ENCODE results near the gene FAM111A. TPM values are rescaled to one million over a fixed set of nuclear protein-coding genes. Genes with fewer than 3 reads are reported as not detected.
"Not testable (repeated sequence)": the region's sequence is repeated elsewhere in the genome, so short reads cannot be mapped to it uniquely, and the experiment has no call there.

Gene FAM111A
- total RNA-seq, 2 donors from 2014 or later = 11.4 to 34.2 TPM

DNA sequence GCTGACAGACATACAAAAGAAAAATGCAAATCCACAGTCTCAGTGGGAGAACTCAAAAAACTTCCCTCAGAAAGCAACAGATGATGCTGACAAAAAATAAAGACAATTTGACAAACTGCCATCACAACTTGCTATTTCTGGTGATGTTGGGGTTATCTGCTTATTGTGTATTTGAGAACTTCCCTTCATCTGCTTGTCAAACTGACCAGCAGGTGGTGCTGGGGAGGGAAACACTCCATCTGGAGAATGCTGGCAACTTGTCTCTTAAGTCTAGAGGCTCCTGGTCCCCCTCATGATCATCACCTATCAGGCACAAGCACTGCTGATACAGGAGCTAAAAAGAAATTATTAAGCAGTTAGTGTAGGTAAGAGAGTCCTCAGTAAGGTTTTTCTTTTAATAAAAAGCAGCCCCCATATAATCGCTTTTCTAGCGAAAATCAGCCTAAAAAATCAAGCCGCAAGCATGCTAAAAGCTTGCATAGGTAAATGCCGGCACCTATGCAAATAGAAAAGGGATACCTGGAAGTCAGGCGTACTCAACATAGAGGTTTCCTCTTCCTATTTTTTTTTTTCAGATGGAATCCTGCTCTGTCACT lies 45.4 kb upstream of the FAM111A start:
- no peak overlapping the region for H3K27ac Mint-ChIP-seq
- peaks cover 37% of the 10 kb centered on the region for H3K27me3 Mint-ChIP-seq (ENCODE audit: insufficient read depth)
- Histone ChIP-seq H3K9ac (ENCODE audit: extremely low read depth, low read length, poor library complexity, severe bottlenecking) (no peak overlapping the region), H3K27ac (ENCODE audit: low read depth, low read length) (no peak overlapping the region), H3K9me3 (ENCODE audit: control insufficient read depth, low read length) (no peaks in the 10 kb centered on the region), H3K27me3 (ENCODE audit: control insufficient read depth, insufficient read depth, low read length, poor library complexity, severe bottlenecking) (no peaks in the 10 kb centered on the region), H3K36me3 (ENCODE audit: control insufficient read depth, insufficient read depth, low read length) (no peaks in the 10 kb centered on the region), H3K4me3 (ENCODE audit: low read length) (no peak overlapping the region), H3K4me1 (ENCODE audit: control insufficient read depth, insufficient read depth, low read length) (no peaks in the 10 kb centered on the region)
- no peaks in the 10 kb centered on the region for H3K36me3 Mint-ChIP-seq (ENCODE audit: low read depth)
- no peak overlapping the region for H3K4me3 Mint-ChIP-seq
- H3K4me1 Mint-ChIP-seq = peaks cover 3% of the 10 kb centered on the region
- 92 to 100% methylated on average over 5 of the region's 5 CpGs for WGBS, 2 experiments (ENCODE audit: insufficient coverage in 1 of 2, insufficient read length in 1 of 2)
- TF ChIP-seq, protein P1, sequence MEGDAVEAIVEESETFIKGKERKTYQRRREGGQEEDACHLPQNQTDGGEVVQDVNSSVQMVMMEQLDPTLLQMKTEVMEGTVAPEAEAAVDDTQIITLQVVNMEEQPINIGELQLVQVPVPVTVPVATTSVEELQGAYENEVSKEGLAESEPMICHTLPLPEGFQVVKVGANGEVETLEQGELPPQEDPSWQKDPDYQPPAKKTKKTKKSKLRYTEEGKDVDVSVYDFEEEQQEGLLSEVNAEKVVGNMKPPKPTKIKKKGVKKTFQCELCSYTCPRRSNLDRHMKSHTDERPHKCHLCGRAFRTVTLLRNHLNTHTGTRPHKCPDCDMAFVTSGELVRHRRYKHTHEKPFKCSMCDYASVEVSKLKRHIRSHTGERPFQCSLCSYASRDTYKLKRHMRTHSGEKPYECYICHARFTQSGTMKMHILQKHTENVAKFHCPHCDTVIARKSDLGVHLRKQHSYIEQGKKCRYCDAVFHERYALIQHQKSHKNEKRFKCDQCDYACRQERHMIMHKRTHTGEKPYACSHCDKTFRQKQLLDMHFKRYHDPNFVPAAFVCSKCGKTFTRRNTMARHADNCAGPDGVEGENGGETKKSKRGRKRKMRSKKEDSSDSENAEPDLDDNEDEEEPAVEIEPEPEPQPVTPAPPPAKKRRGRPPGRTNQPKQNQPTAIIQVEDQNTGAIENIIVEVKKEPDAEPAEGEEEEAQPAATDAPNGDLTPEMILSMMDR (conservative IDR thresholded peaks at IDR 0.05) = peak; percentile 82
- DNase-seq = peak; percentile 83
- no peaks in the 10 kb centered on the region for H3K9me3 Mint-ChIP-seq

DNA sequence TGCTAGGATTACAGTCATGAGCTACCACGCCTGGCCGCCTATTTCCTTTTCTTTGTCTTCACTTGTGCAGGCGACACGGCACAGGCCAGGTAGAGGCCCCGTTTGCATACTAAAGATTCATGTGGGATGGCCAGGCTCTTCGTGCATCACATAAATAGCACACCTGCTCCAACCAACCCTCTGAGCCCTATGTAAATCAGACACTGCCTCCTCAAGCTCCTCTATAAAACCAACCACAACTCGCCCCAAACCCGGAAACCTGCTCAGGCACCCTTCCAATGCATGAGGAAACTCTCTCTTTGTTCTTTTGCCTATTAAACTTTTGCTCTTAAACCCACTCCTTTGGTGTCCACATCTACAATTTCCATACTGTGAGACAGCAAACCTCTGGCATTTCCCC lies 44.7 kb upstream of the FAM111A start:
- not testable (repeated sequence) for H3K4me3 ChIP-seq (ENCODE audit: low read length); H3K4me1 Mint-ChIP-seq; H3K4me3 Mint-ChIP-seq; H3K27ac Mint-ChIP-seq; DNase-seq; H3K27ac ChIP-seq (ENCODE audit: low read depth, low read length); H3K9ac ChIP-seq (ENCODE audit: extremely low read depth, low read length, poor library complexity, severe bottlenecking); H3K27me3 ChIP-seq (ENCODE audit: control insufficient read depth, insufficient read depth, low read length, poor library complexity, severe bottlenecking); H3K9me3 ChIP-seq (ENCODE audit: control insufficient read depth, low read length); H3K36me3 ChIP-seq (ENCODE audit: control insufficient read depth, insufficient read depth, low read length); H3K9me3 Mint-ChIP-seq; H3K36me3 Mint-ChIP-seq (ENCODE audit: low read depth); H3K4me1 ChIP-seq (ENCODE audit: control insufficient read depth, insufficient read depth, low read length)
- H3K27me3 Mint-ChIP-seq (ENCODE audit: insufficient read depth) = peaks cover 38% of the 10 kb centered on the region
- 88 to 100% methylated on average over 1 to 7 of the region's 8 CpGs for WGBS, 2 experiments (ENCODE audit: insufficient coverage in 1 of 2, insufficient read length in 1 of 2)

DNA sequence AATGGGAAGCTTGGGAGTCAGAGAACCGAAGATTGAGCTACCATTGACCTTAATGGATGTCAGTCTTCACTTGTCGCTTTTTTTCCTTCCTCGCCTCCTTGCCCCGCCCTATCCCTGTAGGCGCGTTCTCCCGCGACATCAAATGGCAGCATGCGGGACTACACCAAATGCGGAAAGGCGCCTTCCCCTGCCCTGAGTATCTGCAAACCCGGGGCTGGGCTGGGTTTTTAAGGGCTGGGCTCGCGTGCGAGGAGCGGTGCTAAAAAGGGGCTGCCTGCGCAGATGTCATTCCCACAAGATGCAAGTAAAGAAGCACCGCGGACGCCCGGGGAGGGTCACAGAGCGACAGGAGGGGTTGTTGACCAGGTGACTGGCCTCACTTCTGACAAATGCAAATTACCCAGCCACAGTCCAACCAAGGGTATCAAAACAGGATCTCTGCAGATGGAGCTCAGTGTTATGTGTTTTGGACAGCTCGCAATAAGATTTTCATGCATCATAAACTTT lies 40.3 kb upstream of the FAM111A start:
- peaks cover 67% of the 10 kb centered on the region for H3K27me3 Mint-ChIP-seq (ENCODE audit: insufficient read depth)
- peak overlapping the region; percentile 40 for H3K27ac Mint-ChIP-seq
- no peaks in the 10 kb centered on the region for H3K9me3 Mint-ChIP-seq
- Histone ChIP-seq H3K4me1 (ENCODE audit: control insufficient read depth, insufficient read depth, low read length) (no peaks in the 10 kb centered on the region), H3K4me3 (ENCODE audit: low read length) (no peak overlapping the region), H3K36me3 (ENCODE audit: control insufficient read depth, insufficient read depth, low read length) (no peaks in the 10 kb centered on the region), H3K27me3 (ENCODE audit: control insufficient read depth, insufficient read depth, low read length, poor library complexity, severe bottlenecking) (no peaks in the 10 kb centered on the region), H3K27ac (ENCODE audit: low read depth, low read length) (no peak overlapping the region), H3K9ac (ENCODE audit: extremely low read depth, low read length, poor library complexity, severe bottlenecking) (no peak overlapping the region), H3K9me3 (ENCODE audit: control insufficient read depth, low read length) (no peaks in the 10 kb centered on the region)
- H3K4me3 Mint-ChIP-seq = peak overlapping the region; percentile 53
- H3K4me1 Mint-ChIP-seq = peaks cover 7% of the 10 kb centered on the region
- TF ChIP-seq, protein P1 (conservative IDR thresholded peaks at IDR 0.05) = peak; percentile 55
- WGBS, 2 experiments (ENCODE audit: insufficient coverage in 1 of 2, insufficient read length in 1 of 2) = 46 to 70% methylated on average over 7 to 23 of the region's 23 CpGs
- no peaks in the 10 kb centered on the region for H3K36me3 Mint-ChIP-seq (ENCODE audit: low read depth)
- peak; percentile 95 for DNase-seq

Measured in endodermal cell (in vitro differentiated cells).